ENCODE data around the gene S100A7A.

DNA sequence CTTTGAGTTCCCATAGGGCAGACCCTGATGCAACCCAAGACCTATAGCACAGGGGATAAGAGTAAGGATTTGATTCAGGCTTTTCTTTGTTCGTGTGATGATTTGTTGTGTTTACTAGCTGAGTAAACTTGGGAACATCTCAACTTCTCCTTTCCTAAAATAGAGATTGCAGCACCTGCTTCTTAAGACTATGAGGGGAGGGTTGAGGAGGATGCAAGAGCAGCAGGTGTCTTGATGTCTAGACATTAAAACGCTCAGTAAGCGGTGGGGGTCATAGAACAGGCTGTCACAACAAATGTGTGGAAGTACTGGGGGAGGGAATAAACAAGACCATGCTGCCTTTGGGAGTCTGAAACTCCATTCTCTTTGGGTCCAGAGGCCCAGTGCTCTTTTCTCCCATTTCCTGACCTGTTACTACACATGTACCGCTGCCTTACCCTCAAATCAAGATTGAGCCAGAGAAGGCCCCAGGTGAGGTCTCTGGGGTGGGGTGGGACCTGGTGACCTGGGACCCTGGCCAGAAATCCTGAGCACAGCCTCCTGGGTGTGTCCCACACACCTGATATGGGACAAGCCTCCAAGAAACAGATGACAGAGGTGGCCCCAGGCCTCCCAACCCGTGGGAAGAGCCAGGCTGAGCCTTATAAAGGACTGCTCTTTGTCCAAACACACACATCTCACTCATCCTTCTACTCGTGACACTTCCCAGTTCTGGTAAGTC is at the start of gene S100A7A:
- TF ChIP-seq, protein P1, sequence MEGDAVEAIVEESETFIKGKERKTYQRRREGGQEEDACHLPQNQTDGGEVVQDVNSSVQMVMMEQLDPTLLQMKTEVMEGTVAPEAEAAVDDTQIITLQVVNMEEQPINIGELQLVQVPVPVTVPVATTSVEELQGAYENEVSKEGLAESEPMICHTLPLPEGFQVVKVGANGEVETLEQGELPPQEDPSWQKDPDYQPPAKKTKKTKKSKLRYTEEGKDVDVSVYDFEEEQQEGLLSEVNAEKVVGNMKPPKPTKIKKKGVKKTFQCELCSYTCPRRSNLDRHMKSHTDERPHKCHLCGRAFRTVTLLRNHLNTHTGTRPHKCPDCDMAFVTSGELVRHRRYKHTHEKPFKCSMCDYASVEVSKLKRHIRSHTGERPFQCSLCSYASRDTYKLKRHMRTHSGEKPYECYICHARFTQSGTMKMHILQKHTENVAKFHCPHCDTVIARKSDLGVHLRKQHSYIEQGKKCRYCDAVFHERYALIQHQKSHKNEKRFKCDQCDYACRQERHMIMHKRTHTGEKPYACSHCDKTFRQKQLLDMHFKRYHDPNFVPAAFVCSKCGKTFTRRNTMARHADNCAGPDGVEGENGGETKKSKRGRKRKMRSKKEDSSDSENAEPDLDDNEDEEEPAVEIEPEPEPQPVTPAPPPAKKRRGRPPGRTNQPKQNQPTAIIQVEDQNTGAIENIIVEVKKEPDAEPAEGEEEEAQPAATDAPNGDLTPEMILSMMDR (IDR thresholded peaks at IDR 0.05): no peak
- TF ChIP-seq POLR2A (IDR thresholded peaks at IDR 0.05) (no peak), POLR2AphosphoS5 (IDR thresholded peaks at IDR 0.05) (no peak)
